ENCODE data around the gene ZNF682.
"Not testable (repeated sequence)": the region's sequence is repeated elsewhere in the genome, so short reads cannot be mapped to it uniquely, and the experiment has no call there.

Gene ZNF682

DNA sequence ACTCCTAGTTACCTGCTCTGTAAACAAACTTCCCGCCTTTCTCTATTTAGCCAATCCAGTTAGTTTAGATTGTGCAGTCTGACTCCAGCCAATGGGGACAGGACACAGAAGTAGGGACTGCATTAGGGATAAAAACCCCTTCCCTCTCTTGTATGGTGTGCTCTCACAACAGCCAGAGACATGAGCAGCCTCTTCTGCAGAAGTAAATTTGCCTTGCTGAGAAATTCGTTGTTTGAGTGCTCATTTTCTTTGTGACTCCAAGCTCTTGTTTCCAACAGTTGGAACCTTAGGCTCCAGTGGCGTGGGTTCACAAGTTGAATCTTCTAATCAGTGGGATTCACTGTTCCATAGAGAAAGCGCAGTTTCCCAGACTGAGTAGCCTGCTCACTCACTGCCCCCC is 72.4 kb downstream of the ZNF682 start:
- no peak for DNase-seq (ENCODE audit: extremely low read depth, low read depth)
- no peak for TF ChIP-seq CTCF (IDR thresholded peaks at IDR 0.05; ENCODE audit: low read depth, low read length, missing control alignments)

GRCh38 chr19:19966126-19966525 is 73.2 kb downstream of the ZNF682 start:
- DNase-seq (ENCODE audit: extremely low read depth, low read depth); H3K4me3 ChIP-seq (replicated peaks; ENCODE audit: low read depth, low read length): not testable (repeated sequence)

More for the DNA sequence above, 72.4 kb downstream of the ZNF682 start:
- no peak overlapping the region for H3K4me3 ChIP-seq (replicated peaks; ENCODE audit: low read depth, low read length)

DNA sequence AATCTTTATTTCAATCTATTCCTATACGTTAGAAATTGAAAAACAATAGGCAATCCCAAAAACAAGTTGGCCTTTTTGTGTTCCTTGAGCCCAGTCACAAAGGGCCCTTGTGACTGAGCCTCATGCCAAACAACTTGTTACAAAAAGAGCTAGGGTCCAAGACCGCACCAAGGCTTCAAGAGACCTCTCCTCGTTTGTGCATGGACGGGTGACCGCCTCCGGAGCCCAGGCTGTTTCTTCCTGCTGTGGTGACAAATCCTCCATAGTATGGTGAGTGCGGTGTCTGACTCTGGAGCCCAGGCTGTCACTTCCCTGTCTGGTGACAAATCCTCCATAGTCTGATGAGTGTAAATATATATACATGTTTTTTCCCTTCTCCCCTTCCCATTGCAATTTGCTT is 74.9 kb downstream of the ZNF682 start:
- H3K4me3 ChIP-seq (replicated peaks; ENCODE audit: low read depth, low read length): no peak overlapping the region
- TF ChIP-seq CTCF (IDR thresholded peaks at IDR 0.05; ENCODE audit: low read depth, low read length, missing control alignments): no peak
- DNase-seq (ENCODE audit: extremely low read depth, low read depth): no peak

DNA sequence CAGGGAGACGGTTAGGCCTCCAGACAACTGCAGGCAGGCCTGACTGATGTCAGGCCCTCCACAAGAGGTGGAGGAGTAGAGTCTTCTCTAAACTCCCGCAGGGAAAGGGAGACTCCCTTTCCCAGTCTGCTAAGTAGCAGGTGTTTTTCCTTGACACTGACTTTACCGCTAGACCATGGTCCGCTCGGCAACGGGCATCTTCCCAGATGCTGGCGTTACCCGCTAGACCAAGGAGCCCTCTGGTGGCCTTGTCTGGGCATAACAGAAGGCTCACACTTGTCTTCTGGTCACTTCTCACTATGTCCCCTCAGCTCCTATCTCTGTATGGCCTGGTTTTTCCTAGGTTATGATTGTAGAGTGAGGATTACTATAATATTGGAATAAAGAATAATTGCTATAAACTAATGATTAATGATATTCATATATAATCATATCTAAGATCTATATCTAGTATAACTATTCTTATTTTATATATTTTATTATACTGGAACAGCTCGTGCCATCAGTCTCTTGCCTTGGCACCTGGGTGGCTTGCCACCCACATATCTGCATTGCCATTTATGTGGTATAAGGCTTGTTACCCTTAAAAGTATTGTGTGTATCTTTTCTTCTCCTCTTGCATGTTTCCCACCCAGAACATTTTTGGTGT is 80.0 kb downstream of the ZNF682 start:
- not testable (repeated sequence) for H3K4me3 ChIP-seq (replicated peaks; ENCODE audit: low read depth, low read length)
- peak; percentile 0 for DNase-seq (ENCODE audit: extremely low read depth, low read depth)
- peak; percentile 33 for TF ChIP-seq CTCF (IDR thresholded peaks at IDR 0.05; ENCODE audit: low read depth, low read length, missing control alignments)

- DNase-seq (ENCODE audit: extremely low read depth, low read depth); H3K4me3 ChIP-seq (replicated peaks; ENCODE audit: low read depth, low read length): not testable (repeated sequence)
These were observed 81.5 kb downstream of the ZNF682 start for GRCh38 chr19:19957766-19958165.

- DNase-seq (ENCODE audit: extremely low read depth, low read depth): no peak
- TF ChIP-seq CTCF (IDR thresholded peaks at IDR 0.05; ENCODE audit: low read depth, low read length, missing control alignments): no peak
- no peak overlapping the region for H3K4me3 ChIP-seq (replicated peaks; ENCODE audit: low read depth, low read length)
These were observed 82.8 kb downstream of the ZNF682 start for GRCh38 chr19:19956434-19957075.

- TF ChIP-seq CTCF (IDR thresholded peaks at IDR 0.05; ENCODE audit: low read depth, low read length, missing control alignments): no peak
- no peak for DNase-seq (ENCODE audit: extremely low read depth, low read depth)
These were observed 84.1 kb downstream of the ZNF682 start for GRCh38 chr19:19955208-19955607.

More at GRCh38 chr19:19955208-19955607, 84.1 kb downstream of the ZNF682 start:
- no peak overlapping the region for H3K4me3 ChIP-seq (replicated peaks; ENCODE audit: low read depth, low read length)
